H1 (cell line): ENCODE data around the gene HOOK1. TPM values are rescaled to one million over a fixed set of nuclear protein-coding genes. Genes with fewer than 3 reads are reported as not detected.

ENCODE experiments used
- CTCF ChIA-PET: fragments of 300-600 bp; sonication (Branson Sonifier 250); formaldehyde crosslinking; loops from one replicate; lab custom pipeline; 2021; ENCODE audit not compliant: partially characterized antibody; lab: Charles Lee
- POLR2A ChIA-PET: fragments of 300-600 bp; sonication (Branson Sonifier 250); formaldehyde crosslinking; loops from one replicate; lab custom pipeline; 2021; ENCODE audit warnings: inconsistent platforms; ENCODE audit not compliant: partially characterized antibody; lab: Charles Lee
- DNase-seq, 2 experiments: peaks; one replicate each; pipeline versions ENCODE4 v3.0.0 to v3.0.0-alpha.2; 2010 to 2022; ENCODE audit warnings: low spot score in 2 of 2, low read depth in 1 of 2, mixed read lengths in 1 of 2
- FAIRE-seq: peaks from 2 replicates; lab custom pipeline; 2011; peaks lifted over from hg19 to GRCh38; lab: Jason Lieb, UNC
- H2AFZ ChIP-seq: 2 replicates; pipeline ENCODE4 v1.8.1; 2012; ENCODE audit warnings: low read length, inconsistent platforms
- H2AK5ac ChIP-seq: 2 replicates; pipeline ENCODE4 v1.6.1; 2013; ENCODE audit warnings: low read depth, low read length
- H2BK120ac ChIP-seq: replicated peaks from 2 replicates; pipeline ENCODE3; 2013; ENCODE audit warnings: low read depth, low read length, inconsistent platforms
- H2BK12ac ChIP-seq: 2 replicates; pipeline ENCODE4 v1.6.1; 2013; ENCODE audit warnings: low read depth, low read length
- H2BK15ac ChIP-seq: 2 replicates; pipeline ENCODE4 v1.6.1; 2013; ENCODE audit warnings: low read length
- H2BK20ac ChIP-seq: 2 replicates; pipeline ENCODE4 v1.6.1; 2013; ENCODE audit warnings: low read length
- H2BK5ac ChIP-seq: 2 replicates; pipeline ENCODE4 v1.6.1; 2013; ENCODE audit warnings: low read depth, low read length
- H3K14ac ChIP-seq: 2 replicates; pipeline ENCODE4 v1.6.1; 2013; ENCODE audit warnings: inconsistent platforms; ENCODE audit not compliant: insufficient read length
- H3K18ac ChIP-seq: 2 replicates; pipeline ENCODE4 v1.6.1; 2013; ENCODE audit warnings: low read length; ENCODE audit errors: extremely low read depth
- H3K23ac ChIP-seq: 2 replicates; pipeline ENCODE4 v1.6.1; 2013; ENCODE audit warnings: inconsistent platforms; ENCODE audit not compliant: insufficient read length
- H3K23me2 ChIP-seq: 2 replicates; pipeline ENCODE4 v1.6.1; 2013; ENCODE audit warnings: low read depth, low read length
- H3K27ac ChIP-seq: 2 replicates; pipeline ENCODE4 v1.6.1; 2011; ENCODE audit warnings: low read depth, low read length, inconsistent platforms
- H3K27me3 ChIP-seq, 4 experiments: replicated peaks in 1 of 4; 1 replicate in 1 of 4; 2 replicates in 3 of 4; pipeline versions ENCODE4 v1.6.1 to v1.8.1; 2011 to 2013; ENCODE audit warnings: low read length in 3 of 4, mild to moderate bottlenecking in 3 of 4, inconsistent platforms in 2 of 4, mixed read lengths in 2 of 4, moderate library complexity in 1 of 4; ENCODE audit not compliant: control insufficient read depth in 3 of 4, insufficient read depth in 3 of 4; ENCODE audit errors: extremely low read depth in 1 of 4
- H3K36me3 ChIP-seq, 4 experiments: 2 replicates each; pipeline versions ENCODE4 v1.6.1 to v1.8.1; 2011 to 2013; ENCODE audit warnings: mild to moderate bottlenecking in 4 of 4, low read length in 3 of 4, moderate library complexity in 2 of 4, control low read depth in 1 of 4, inconsistent platforms in 1 of 4; ENCODE audit not compliant: insufficient read depth in 4 of 4, control insufficient read depth in 2 of 4
- H3K4ac ChIP-seq: replicated peaks from 2 replicates; pipeline ENCODE3; 2013; ENCODE audit warnings: low read length, low read depth, mixed read lengths, inconsistent platforms; ENCODE audit not compliant: insufficient read length
- H3K4me1 ChIP-seq, 4 experiments: replicated peaks in 1 of 4; 1 replicate in 1 of 4; 2 replicates in 3 of 4; pipeline versions ENCODE4 v1.6.1 to v1.8.1; 2011 to 2013; ENCODE audit warnings: low read length in 3 of 4, inconsistent platforms in 2 of 4, mixed read lengths in 1 of 4; ENCODE audit not compliant: insufficient read depth in 4 of 4, control insufficient read depth in 3 of 4
- H3K4me2 ChIP-seq, 2 experiments: 2 replicates each; pipeline versions ENCODE4 v1.6.1 to v1.8.1; 2011 to 2013; ENCODE audit warnings: low read depth in 2 of 2, low read length in 2 of 2, control low read depth in 1 of 2, inconsistent platforms in 1 of 2, mild to moderate bottlenecking in 1 of 2; ENCODE audit not compliant: insufficient read depth in 1 of 2
- H3K4me3 ChIP-seq, 4 experiments: fragments of 200-600, 300-600 bp in 1 of 4; sonication (generic), shearing (Covaris generic), sonication (Bioruptor Twin) in 1 of 4; 2 replicates each; pipeline versions ENCODE4 v1.5.1 to v1.8.1; 2011 to 2016; ENCODE audit warnings: low read length in 4 of 4, low read depth in 3 of 4, control low read depth in 2 of 4, inconsistent platforms in 2 of 4, mild to moderate bottlenecking in 2 of 4, mixed read lengths in 1 of 4, moderate library complexity in 1 of 4; ENCODE audit not compliant: insufficient read depth in 2 of 4; ENCODE audit errors: extremely low read depth in 1 of 4
- H3K56ac ChIP-seq: replicated peaks from 2 replicates; pipeline ENCODE3; 2013; ENCODE audit warnings: low read depth, mild to moderate bottlenecking, mixed read lengths, low read length, inconsistent platforms; ENCODE audit not compliant: insufficient read length
- H3K79me1 ChIP-seq: 2 replicates; pipeline ENCODE4 v1.6.1; 2013; ENCODE audit warnings: low read depth, low read length, control low read depth
- H3K79me2 ChIP-seq, 2 experiments: 2 replicates each; pipeline versions ENCODE4 v1.6.1 to v1.8.1; 2012 to 2013; ENCODE audit warnings: low read length in 2 of 2, mild to moderate bottlenecking in 2 of 2, inconsistent platforms in 1 of 2; ENCODE audit not compliant: insufficient read depth in 2 of 2, control insufficient read depth in 1 of 2
- H3K9ac ChIP-seq, 4 experiments: replicated peaks in 1 of 4; 1 replicate in 1 of 4; 2 replicates in 3 of 4; pipeline versions ENCODE4 v1.6.1 to v1.8.1; 2011 to 2013; ENCODE audit warnings: low read depth in 3 of 4, low read length in 3 of 4, control low read depth in 2 of 4, mild to moderate bottlenecking in 2 of 4, moderate library complexity in 2 of 4, inconsistent platforms in 1 of 4; ENCODE audit errors: extremely low read depth in 1 of 4
- H3K9me3 ChIP-seq, 2 experiments: 2 replicates each; pipeline versions ENCODE4 v1.6.1 to v1.8.1; 2012 to 2013; ENCODE audit warnings: mild to moderate bottlenecking in 2 of 2, moderate library complexity in 2 of 2, control low read depth in 1 of 2, inconsistent platforms in 1 of 2, low read depth in 1 of 2, low read length in 1 of 2, mixed read lengths in 1 of 2; ENCODE audit not compliant: insufficient read depth in 2 of 2
- H4K20me1 ChIP-seq, 2 experiments: replicated peaks in 1 of 2; 2 replicates each; pipeline versions ENCODE3 to v1.8.1; 2011 to 2013; ENCODE audit warnings: inconsistent platforms in 2 of 2, low read length in 2 of 2, mild to moderate bottlenecking in 1 of 2; ENCODE audit not compliant: insufficient read depth in 2 of 2, control insufficient read depth in 1 of 2
- H4K5ac ChIP-seq: 2 replicates; pipeline ENCODE4 v1.6.1; 2013; ENCODE audit warnings: low read length, low read depth, mixed read lengths, inconsistent platforms; ENCODE audit not compliant: insufficient read length
- H4K8ac ChIP-seq: 2 replicates; pipeline ENCODE4 v1.8.0; 2013; ENCODE audit warnings: mild to moderate bottlenecking, moderate library complexity, low read length, inconsistent platforms; ENCODE audit not compliant: insufficient read depth; ENCODE audit errors: extremely low read depth
- H4K91ac ChIP-seq: replicated peaks from 2 replicates; pipeline ENCODE3; 2013; ENCODE audit warnings: low read length, mixed read lengths, inconsistent platforms; ENCODE audit not compliant: insufficient read length
- CTCF ChIP-seq, 3 experiments: IDR thresholded peaks; 1 replicate in 2 of 3; 2 replicates in 1 of 3; pipeline versions ENCODE4 v1.5.1 to v1.6.1; 2011; ENCODE audit warnings: low read length in 3 of 3, mild to moderate bottlenecking in 3 of 3, inconsistent platforms in 2 of 3, low read depth in 1 of 3, moderate library complexity in 1 of 3; ENCODE audit not compliant: insufficient read depth in 1 of 3; ENCODE audit errors: control extremely low read depth in 1 of 3
- NANOG ChIP-seq: IDR thresholded peaks from 2 replicates; pipeline ENCODE4 v1.6.1; 2011; ENCODE audit warnings: low read length, low read depth, mild to moderate bottlenecking, inconsistent platforms; ENCODE audit not compliant: insufficient read depth, poor library complexity, severe bottlenecking
- TAF7 ChIP-seq: optimal IDR thresholded peaks from 2 replicates; pipeline ENCODE3; 2011; ENCODE audit warnings: low read depth, mild to moderate bottlenecking, inconsistent platforms, low read length, moderate library complexity, borderline replicate concordance
- TBP ChIP-seq: IDR thresholded peaks from 2 replicates; pipeline ENCODE4 v1.6.1; 2011; ENCODE audit warnings: low read depth, low read length, improper control_type of control experiment
- USF2 ChIP-seq: IDR thresholded peaks from 2 replicates; pipeline ENCODE4 v1.6.1; 2011; ENCODE audit warnings: low read length, improper control_type of control experiment
- WGBS, 2 experiments: shearing (Covaris generic) in 1 of 2; methylation state at CpG; one replicate each; pipeline versions ENCODE4 v1.1.6 to v1.1.7; 2013 to 2015; ENCODE audit warnings: low lambda C conversion rate in 2 of 2, mixed read lengths in 2 of 2, inconsistent platforms in 1 of 2, low coverage in 1 of 2, missing lambda C conversion rate in 1 of 2; ENCODE audit not compliant: insufficient replicate concordance in 2 of 2, insufficient coverage in 1 of 2, insufficient read length in 1 of 2; ENCODE audit errors: extremely low coverage in 1 of 2, missing lambda C conversion rate in 1 of 2; 5-methylcytosine and 5-hydroxymethylcytosine counted together
- polyA plus RNA-seq, 7 experiments: library from polyadenylated mRNA; depleted of rRNA in 3 of 7; stranded (reverse) in 5 of 7; unstranded in 2 of 7; fragments of >200 nt in 5 of 7; fragments of 200-250 nt in 2 of 7; gene quantifications; 1 replicate in 5 of 7; 2 replicates in 1 of 7; 4 replicates in 1 of 7; pipeline versions ENCODE4 v1.2.1 to v1.2.3, GENCODE V29; 2011 to 2013; ENCODE audit warnings: missing spikeins in 2 of 7, mixed read lengths in 2 of 7
- total RNA-seq: library from RNA; stranded (reverse); fragmentation: NEBNext Ultra II Directional; extraction: Animal tissue kit (Norgen Biotek cat#: 25700); gene quantifications from 2 replicates; pipeline ENCODE4 v1.2.1, GENCODE V29; 2021

HOOK1 gene
- total and polyA plus RNA-seq, 2 of the 8 experiments (the other 6 are each of a cell fraction or from before 2014, with no cell fraction given), result 5.6 to 34.5 TPM

- FAIRE-seq, result no peak
- no peaks in the 10 kb centered on the region for H3K4me1 ChIP-seq
Observed at GRCh38 chr1:59831529-59831928, 16.8 kb downstream of the HOOK1 start.

More at GRCh38 chr1:59831529-59831928, 16.8 kb downstream of the HOOK1 start:
- H3K4ac ChIP-seq, result no peak overlapping the region
- no peak overlapping the region for H4K5ac ChIP-seq
- ChIA-PET CTCF (no interaction called here), POLR2A (no interaction called here)
- H4K20me1 ChIP-seq, result no peaks in the 10 kb centered on the region
- H3K27me3 ChIP-seq, result no peaks in the 10 kb centered on the region
- no peak for DNase-seq
- no peak overlapping the region for H3K23ac ChIP-seq
- no peak overlapping the region for H3K27ac ChIP-seq
- no peaks in the 10 kb centered on the region for H3K9me3 ChIP-seq
- no peak overlapping the region for H2BK120ac ChIP-seq
- H3K79me1 ChIP-seq, result no peaks in the 10 kb centered on the region
- 94% methylated on average over 2 of the region's 2 CpGs; no CpG with 5 or more reads in 1 of the 2 experiments for WGBS, 2 experiments
- H2BK15ac ChIP-seq, result no peak overlapping the region
- no peak overlapping the region for H2AFZ ChIP-seq
- H3K9ac ChIP-seq, result no peak overlapping the region
- no peak overlapping the region for H3K14ac ChIP-seq
- TF ChIP-seq TBP (no peak), USF2 (no peak), TAF7 (no peak), CTCF (IDR thresholded peaks at IDR 0.05; ENCODE audit: control extremely low read depth in 1 of 3, insufficient read depth in 1 of 3, low read depth in 1 of 3, low read length in 3 of 3) (no peak), NANOG (no peak)
- H2BK12ac ChIP-seq, result no peak overlapping the region
- H4K91ac ChIP-seq, result no peak overlapping the region
- H3K79me2 ChIP-seq, result no peaks in the 10 kb centered on the region
- no peak overlapping the region for H3K56ac ChIP-seq
- no peak overlapping the region for H3K18ac ChIP-seq
- H4K8ac ChIP-seq, result no peak overlapping the region
- peaks cover 0 to 13% (median 2%) of the 10 kb centered on the region in 4 experiments; a peak in 3 of 8 replicates for H3K36me3 ChIP-seq
- H3K23me2 ChIP-seq, result no peaks in the 10 kb centered on the region
- H3K4me3 ChIP-seq, result no peak overlapping the region
- no peak overlapping the region for H2BK20ac ChIP-seq
- H2BK5ac ChIP-seq, result no peak overlapping the region
- H2AK5ac ChIP-seq, result no peak overlapping the region
- no peak overlapping the region for H3K4me2 ChIP-seq
